Prostate gland (tissue), 2 donors: ENCODE measurements around the gene LRFN4. TPM values are rescaled to one million over a fixed set of nuclear protein-coding genes. Genes with fewer than 3 reads are reported as not detected.

Experiments used
- DNase-seq: peaks from one replicate; pipeline ENCODE4 v3.0.0-alpha.2; 2019; ENCODE audit warnings: low spot score
- H3K27ac ChIP-seq, 2 donors: fragments of 200-600 bp; sonication (generic); 2 replicates each; pipeline ENCODE4 v1.5.1; 2017 to 2019
- H3K27me3 ChIP-seq: fragments of 200-600 bp; sonication (generic); replicated peaks from 2 replicates; pipeline ENCODE4 v1.5.1; 2019; ENCODE audit not compliant: insufficient read depth
- H3K36me3 ChIP-seq, 2 donors: fragments of 200-600 bp; sonication (generic); 1 replicate in 1 of 2; 2 replicates in 1 of 2; pipeline versions ENCODE4 v1.5.1 to v1.8.1; 2017 to 2019
- H3K4me1 ChIP-seq: fragments of 200-600 bp; sonication (generic); replicated peaks from 2 replicates; pipeline ENCODE4 v1.5.1; 2019
- H3K4me3 ChIP-seq, 2 donors: fragments of 200-600 bp; sonication (generic); 2 replicates each; pipeline ENCODE4 v1.5.1; 2017 to 2019
- H3K9me3 ChIP-seq: fragments of 200-600 bp; sonication (generic); 2 replicates; pipeline ENCODE4 v1.5.1; 2017
- POLR2A ChIP-seq: fragments of 450-650 bp; IDR thresholded peaks from one replicate; pipeline ENCODE4 v1.6.1; 2016; ENCODE audit warnings: antibody characterized with exemption, mild to moderate bottlenecking
- POLR2AphosphoS5 ChIP-seq: sonication (generic); formaldehyde crosslinking; IDR thresholded peaks from one replicate; pipeline ENCODE4 v1.6.1; 2017; ENCODE audit warnings: antibody characterized with exemption
- WGBS: methylation state at CpG from one replicate; pipeline ENCODE4 v1.1.5; 2018; 5-methylcytosine and 5-hydroxymethylcytosine counted together
- intact Hi-C: fragments of 100-400 bp; cut with DNase I; formaldehyde crosslinking; loops from one replicate; pipeline ENCODE4 v1.14.2; 2022
- total RNA-seq, 2 donors: library from RNA; depleted of rRNA; stranded (reverse); fragments of >200 nt; gene quantifications; one replicate each; pipeline ENCODE4 v1.1.0, GENCODE V29; 2016
- TF ChIP-seq, protein P1 (sequence below), 4 experiments: fragments of 200-600 bp in 2 of 4; fragments of 450-650 bp in 2 of 4; sonication (generic) in 2 of 4; IDR thresholded peaks; 1 replicate in 3 of 4; 2 replicates in 1 of 4; pipeline ENCODE4 v1.5.1; 2016 to 2019; ENCODE audit warnings: antibody characterized with exemption in 4 of 4, mild to moderate bottlenecking in 2 of 4, moderate library complexity in 2 of 4

Gene LRFN4
- total RNA-seq, 2 donors from 2014 or later, result 6.6 to 17.3 TPM

DNA sequence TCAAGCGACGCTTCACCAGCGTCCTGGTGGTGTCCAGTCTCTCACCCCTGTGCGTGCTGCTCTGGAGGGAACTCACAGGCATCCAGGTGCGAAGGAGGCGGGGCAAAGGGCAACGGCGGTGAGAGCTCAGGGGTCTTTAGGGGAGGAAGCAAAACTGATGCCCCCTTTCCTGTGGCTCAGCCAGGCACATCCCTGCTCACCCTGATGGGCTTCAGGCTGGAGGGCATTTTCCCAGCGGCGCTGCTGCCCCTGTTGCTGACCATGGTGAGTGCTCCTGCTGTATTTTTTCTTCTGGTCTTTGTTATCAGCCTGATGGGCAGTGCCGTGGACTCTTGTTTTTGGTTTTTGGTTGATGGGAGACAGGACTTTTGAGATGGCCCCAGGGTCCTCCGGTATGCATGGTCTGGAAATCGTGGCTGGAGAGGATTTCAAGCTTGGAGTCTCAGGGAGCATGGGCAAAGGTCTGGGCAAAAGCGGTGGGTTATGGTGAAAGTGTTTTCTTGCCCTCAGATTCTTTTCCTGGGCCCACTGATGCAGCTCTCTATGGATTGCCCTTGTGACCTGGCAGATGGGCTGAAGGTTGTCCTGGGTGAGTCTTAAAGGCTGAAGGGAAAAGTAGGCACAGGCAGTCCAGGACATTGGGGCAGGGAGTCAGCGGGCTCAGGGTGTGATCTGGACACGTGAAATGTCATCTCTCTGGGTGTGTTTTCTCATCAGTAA, 12.9 kb upstream of the LRFN4 start:
- no peaks in the 10 kb centered on the region for H3K27me3 ChIP-seq
- no peak for DNase-seq
- peak overlapping the region; percentile 93 to 96 for H3K27ac ChIP-seq
- intact Hi-C loops, result loop anchor here (5.0 kb wide), 1 partner anchor 38 kb away; no protein-coding TSS in a partner anchor
- H3K36me3 ChIP-seq, result no peaks in the 10 kb centered on the region
- H3K4me3 ChIP-seq, result peak overlapping the region; percentile 92 to 99
- peaks cover 13% of the 10 kb centered on the region for H3K4me1 ChIP-seq
- WGBS, result 14% methylated on average over 16 of the region's 16 CpGs
- no peak for TF ChIP-seq POLR2A
- TF ChIP-seq, protein P1, sequence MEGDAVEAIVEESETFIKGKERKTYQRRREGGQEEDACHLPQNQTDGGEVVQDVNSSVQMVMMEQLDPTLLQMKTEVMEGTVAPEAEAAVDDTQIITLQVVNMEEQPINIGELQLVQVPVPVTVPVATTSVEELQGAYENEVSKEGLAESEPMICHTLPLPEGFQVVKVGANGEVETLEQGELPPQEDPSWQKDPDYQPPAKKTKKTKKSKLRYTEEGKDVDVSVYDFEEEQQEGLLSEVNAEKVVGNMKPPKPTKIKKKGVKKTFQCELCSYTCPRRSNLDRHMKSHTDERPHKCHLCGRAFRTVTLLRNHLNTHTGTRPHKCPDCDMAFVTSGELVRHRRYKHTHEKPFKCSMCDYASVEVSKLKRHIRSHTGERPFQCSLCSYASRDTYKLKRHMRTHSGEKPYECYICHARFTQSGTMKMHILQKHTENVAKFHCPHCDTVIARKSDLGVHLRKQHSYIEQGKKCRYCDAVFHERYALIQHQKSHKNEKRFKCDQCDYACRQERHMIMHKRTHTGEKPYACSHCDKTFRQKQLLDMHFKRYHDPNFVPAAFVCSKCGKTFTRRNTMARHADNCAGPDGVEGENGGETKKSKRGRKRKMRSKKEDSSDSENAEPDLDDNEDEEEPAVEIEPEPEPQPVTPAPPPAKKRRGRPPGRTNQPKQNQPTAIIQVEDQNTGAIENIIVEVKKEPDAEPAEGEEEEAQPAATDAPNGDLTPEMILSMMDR (IDR thresholded peaks at IDR 0.05), result no peak
- no peak for TF ChIP-seq POLR2AphosphoS5
- H3K9me3 ChIP-seq, result no peaks in the 10 kb centered on the region

DNA sequence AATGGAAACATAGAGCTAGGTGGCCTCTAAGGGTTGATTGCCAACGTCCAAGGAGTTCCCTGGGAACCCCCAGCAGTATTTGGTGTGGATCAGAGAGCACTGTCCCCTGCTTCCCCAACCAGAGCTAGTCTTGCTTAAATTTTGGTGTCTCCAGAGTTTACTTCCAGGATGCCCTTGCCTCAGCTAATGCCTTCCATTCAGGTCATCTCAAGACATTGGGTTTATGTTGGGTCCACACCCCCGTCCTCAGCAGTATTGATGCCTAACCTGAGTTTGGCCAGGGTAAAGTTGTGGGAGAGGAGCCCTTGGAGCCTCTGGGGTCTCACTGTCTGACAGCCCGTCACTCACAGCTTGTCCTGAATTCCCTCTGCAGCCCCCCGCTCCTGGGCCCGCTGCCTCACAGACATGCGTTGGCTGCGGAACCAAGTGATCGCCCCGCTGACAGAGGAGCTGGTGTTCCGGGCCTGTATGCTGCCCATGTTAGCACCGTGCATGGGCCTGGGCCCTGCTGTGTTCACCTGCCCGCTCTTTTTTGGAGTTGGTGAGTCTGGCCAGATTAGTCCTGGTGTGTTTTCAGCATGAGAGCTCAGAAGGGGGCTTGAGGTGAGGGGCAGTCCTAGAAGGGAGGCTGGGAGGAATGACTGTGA, 12.2 kb upstream of the LRFN4 start:
- DNase-seq, result no peak
- no peak overlapping the region for H3K27ac ChIP-seq
- no peaks in the 10 kb centered on the region for H3K9me3 ChIP-seq
- intact Hi-C loops, result loop anchor here (5.0 kb wide), 1 partner anchor 38 kb away; no protein-coding TSS in a partner anchor
- H3K4me1 ChIP-seq, result peaks cover 13% of the 10 kb centered on the region
- no peaks in the 10 kb centered on the region for H3K27me3 ChIP-seq
- H3K36me3 ChIP-seq, result no peaks in the 10 kb centered on the region
- WGBS, result 83% methylated on average over 12 of the region's 12 CpGs
- no peak overlapping the region for H3K4me3 ChIP-seq
- TF ChIP-seq POLR2A, result no peak
- TF ChIP-seq, protein P1 (IDR thresholded peaks at IDR 0.05), result no peak
- no peak for TF ChIP-seq POLR2AphosphoS5

DNA sequence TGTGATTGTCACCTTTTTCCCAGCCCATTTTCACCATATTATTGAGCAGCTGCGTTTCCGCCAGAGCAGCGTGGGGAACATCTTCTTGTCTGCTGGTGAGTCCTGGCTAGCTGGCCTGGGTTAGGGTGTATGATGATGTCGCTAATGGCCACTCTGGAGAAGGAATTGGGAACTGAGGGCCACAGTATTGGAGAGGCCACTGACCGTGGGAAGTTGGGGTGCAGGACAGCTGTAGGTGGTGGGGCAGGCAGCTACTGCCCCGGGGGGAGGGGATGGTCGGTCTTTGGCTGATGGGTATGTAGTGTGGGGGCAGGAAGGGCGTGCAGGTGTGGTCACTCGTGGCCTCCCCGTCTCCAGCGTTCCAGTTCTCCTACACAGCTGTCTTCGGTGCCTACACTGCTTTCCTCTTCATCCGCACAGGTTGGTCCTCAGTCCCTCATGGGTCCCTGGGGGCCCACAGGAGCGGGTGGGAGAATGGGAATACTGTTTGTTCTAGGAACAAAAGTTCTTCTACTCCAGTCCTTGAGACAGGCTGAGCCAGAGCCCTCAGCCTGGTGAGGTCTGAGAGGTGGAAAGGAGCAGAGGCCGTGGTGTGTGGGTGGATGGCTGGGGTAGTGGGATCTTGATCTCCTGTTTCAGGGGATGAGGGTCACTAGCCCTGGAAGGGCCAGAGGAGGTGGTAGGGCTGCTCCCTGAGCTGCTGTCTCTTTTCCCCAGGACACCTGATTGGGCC, 11.6 kb upstream of the LRFN4 start:
- peaks cover 13% of the 10 kb centered on the region for H3K4me1 ChIP-seq
- H3K4me3 ChIP-seq, result no peak overlapping the region
- no peak for DNase-seq
- no peaks in the 10 kb centered on the region for H3K9me3 ChIP-seq
- H3K27me3 ChIP-seq, result no peaks in the 10 kb centered on the region
- intact Hi-C loops, result no loop called here
- TF ChIP-seq POLR2A, result no peak
- TF ChIP-seq POLR2AphosphoS5, result no peak
- TF ChIP-seq, protein P1 (IDR thresholded peaks at IDR 0.05), result no peak
- H3K27ac ChIP-seq, result no peak overlapping the region
- WGBS, result 91% methylated on average over 15 of the region's 15 CpGs
- H3K36me3 ChIP-seq, result no peaks in the 10 kb centered on the region

DNA sequence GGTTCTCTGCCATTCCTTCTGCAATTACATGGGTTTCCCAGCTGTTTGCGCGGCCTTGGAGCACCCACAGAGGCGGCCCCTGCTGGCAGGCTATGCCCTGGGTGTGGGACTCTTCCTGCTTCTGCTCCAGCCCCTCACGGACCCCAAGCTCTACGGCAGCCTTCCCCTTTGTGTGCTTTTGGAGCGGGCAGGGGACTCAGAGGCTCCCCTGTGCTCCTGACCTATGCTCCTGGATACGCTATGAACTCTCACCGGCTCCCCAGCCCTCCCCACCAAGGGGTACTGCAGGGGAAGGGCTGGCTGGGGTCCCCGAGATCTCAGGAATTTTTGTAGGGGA, 11.0 kb upstream of the LRFN4 start:
- WGBS, result 82% methylated on average over 9 of the region's 9 CpGs
- TF ChIP-seq POLR2A (no peak), POLR2AphosphoS5 (no peak)
- TF ChIP-seq, protein P1 (IDR thresholded peaks at IDR 0.05), result no peak
- DNase-seq, result no peak
- Histone ChIP-seq H3K4me1 (peaks cover 13% of the 10 kb centered on the region), H3K4me3 (no peak overlapping the region), H3K9me3 (no peaks in the 10 kb centered on the region), H3K36me3 (no peaks in the 10 kb centered on the region), H3K27me3 (no peaks in the 10 kb centered on the region), H3K27ac (no peak overlapping the region)
- intact Hi-C loops, result no loop called here
